HG02571 (cell line): ENCODE results near the gene MED20.
"Not testable (repeated sequence)": the region's sequence is repeated elsewhere in the genome, so short reads cannot be mapped to it uniquely, and the experiment has no call there.

Experiments
- ATAC-seq: cut with Tn5 transposase; IDR thresholded peaks from one replicate; pipeline ENCODE4 v1.9.1; 2021; ENCODE audit warnings: mild to moderate bottlenecking, moderate library complexity; ENCODE audit not compliant: unreplicated experiment

The MED20 gene

DNA sequence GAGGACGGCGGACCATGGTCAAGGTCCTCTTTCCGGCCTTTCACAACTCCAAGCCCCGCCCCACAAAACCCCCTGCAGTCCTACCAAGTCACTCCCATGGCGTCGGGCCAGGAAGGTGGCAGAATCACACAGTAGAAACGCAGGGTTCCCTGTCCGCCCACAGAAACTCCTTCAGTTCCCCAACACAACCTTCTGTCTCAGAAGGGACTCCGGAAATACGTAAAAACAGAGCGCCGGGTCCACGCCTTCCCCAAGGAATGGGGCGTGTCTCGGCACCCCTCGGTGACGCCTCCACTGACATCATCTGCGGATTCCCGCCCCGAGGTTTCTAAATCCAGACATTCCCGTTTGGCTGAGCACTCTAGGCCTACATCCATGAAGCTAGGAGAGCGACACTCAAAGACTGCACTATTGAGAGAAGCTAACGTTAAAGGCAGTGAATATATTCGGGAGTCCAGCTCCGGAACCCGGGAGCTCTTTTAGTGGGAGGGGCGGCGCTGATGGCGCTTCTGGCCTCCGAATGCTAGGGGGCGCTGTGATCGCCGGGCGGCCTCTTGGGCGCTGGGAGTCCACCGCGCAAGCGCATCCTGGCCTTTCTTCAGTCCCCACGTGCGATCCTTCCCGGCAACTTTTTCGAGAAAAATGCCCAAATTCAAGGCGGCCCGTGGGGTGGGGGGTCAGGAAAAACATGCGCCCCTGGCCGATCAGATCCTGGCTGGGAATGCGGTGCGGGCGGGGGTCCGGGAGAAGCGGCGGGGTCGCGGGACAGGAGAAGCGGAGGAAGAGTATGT is at the start of gene MED20, which contains the start of gene BYSL:
MED20 (minus strand) TSS at position 219 of the 791 bp plus-strand sequence; CDS start at position 98, 121 bp downstream.
BYSL (plus strand) TSS at position 579 of the 791 bp plus-strand sequence; CDS start at position 643, 64 bp downstream.
- peak; percentile 86 for ATAC-seq

GRCh38 chr6:41970436-41970846 is 49.5 kb upstream of the MED20 start:
- no peak for ATAC-seq

GRCh38 chr6:41967312-41968287 is 46.7 kb upstream of the MED20 start:
- no peak for ATAC-seq

DNA sequence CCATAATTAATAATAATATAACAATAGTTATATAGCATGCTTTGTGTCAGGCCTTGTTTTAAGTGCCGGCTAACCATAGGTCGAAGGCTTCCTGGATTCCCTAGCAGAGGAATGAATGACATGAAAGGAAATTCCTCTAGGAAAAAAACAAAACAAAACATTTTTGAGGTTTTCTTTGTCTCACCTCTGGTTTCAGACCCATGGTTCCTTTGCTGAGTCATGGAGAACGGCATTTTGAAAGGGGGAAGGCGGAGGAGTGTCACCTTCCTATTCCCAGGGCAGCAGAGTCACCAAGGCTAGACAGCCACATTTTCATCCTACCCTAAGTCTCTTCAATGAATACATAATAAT is 46.0 kb upstream of the MED20 start:
- no peak for ATAC-seq

- ATAC-seq = no peak
Measured at GRCh38 chr6:41966214-41966920, 45.4 kb upstream of the MED20 start.

- no peak for ATAC-seq
Measured at GRCh38 chr6:41965429-41966213, 44.7 kb upstream of the MED20 start.

DNA sequence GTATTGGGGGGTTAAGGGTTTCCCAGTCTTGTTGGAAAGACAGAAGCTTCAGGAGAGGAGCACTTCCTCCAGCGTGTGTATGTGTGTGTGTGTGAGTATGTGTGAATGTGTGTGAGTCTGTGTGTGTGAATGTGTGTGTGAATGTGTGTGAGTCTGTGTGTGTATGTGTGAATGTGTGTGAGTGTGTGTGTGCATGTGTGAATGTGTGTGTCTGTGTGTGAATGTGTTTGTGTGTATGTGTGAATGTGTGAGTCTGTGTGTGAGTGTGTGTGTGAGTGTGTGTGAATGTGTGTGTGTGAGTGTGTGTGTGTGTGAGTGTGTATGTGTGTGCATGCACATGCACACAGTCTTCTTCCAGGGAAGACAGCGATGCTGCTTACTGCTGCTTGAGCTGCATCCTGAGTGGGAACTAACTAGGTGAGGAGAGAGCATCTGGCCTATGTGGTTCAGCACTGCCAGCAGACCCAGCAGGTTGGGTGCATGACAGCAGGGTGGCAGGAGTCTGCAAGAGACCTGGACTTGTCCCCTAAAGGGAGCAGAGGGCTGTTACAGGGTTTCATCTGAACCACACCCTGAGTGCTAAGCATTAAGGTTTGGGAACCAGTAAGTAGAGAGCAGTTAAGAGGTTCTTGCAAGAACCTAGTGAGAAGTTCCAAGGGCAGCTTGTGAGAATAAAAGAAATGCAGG is 43.4 kb upstream of the MED20 start:
- ATAC-seq = no peak

DNA sequence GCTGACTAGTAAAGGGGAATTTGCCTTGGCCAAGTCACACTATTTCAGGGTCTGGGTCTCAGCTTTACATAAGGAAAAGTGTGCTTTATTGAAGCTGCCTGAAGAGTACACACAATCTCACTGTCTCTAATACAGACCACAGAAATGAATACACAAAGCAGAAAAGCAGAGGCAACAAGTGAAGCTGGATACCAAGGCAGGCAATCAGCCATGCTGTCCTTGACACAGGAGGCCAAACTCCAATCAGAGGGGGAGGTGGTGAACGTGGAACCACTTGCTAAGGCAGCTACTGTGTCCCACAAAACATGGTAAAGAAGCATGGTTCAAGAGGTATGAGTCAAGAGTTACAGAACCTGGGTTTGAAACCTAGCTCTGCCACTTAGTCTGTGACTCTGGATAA is 42.4 kb upstream of the MED20 start:
- ATAC-seq = no peak

GRCh38 chr6:41960028-41960427 is 39.1 kb upstream of the MED20 start:
- ATAC-seq = no peak

- ATAC-seq = no peak
Measured at GRCh38 chr6:41958022-41958856, 37.3 kb upstream of the MED20 start.

DNA sequence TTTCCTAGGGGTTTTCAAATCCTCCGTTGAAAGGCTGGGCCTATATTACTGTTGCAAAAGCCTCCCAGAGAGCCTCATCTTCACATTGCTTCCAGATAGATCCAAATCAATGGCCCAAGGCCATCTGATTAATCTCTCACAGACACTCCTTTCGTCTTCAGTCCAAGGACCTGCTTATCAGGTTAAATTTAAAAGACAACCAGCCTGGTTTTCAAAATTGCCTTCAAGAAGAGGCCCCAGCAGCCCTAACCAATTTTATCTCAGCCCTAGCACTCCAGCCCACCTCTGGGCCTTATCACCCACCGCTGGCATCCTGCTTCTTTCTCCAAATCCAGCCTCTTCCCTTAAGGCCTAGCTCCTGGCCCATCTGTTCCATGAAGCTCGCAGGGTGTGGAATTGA is 36.2 kb upstream of the MED20 start:
- no peak for ATAC-seq

GRCh38 chr6:41955412-41955811 is 34.5 kb upstream of the MED20 start:
- ATAC-seq = no peak

DNA sequence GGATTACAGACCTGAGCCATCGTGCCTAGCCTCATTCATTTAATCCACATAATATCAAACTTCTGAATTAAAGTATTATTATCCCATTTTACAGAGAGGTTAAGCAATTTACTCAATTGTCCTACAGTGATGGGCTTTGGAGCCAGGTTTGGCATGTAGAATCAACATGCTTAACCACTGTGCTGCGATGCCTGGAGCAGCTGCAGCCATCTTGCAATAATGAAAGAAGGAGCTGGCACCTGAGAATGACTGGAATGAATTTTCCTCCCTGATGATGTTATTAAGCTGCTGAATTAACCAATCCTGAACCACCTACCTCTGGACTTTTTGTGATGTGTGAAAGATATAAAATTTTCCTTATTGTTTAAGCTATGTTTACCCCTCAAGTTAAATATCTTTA is 33.7 kb upstream of the MED20 start:
- no peak for ATAC-seq

GRCh38 chr6:41947581-41948220 is 26.8 kb upstream of the MED20 start:
- no peak for ATAC-seq

- no peak for ATAC-seq
Measured at GRCh38 chr6:41943456-41943855, 22.5 kb upstream of the MED20 start.

- not testable (repeated sequence) for ATAC-seq
Measured at GRCh38 chr6:41942882-41943281, 21.9 kb upstream of the MED20 start.

- ATAC-seq = no peak
Measured at GRCh38 chr6:41942067-41942851, 21.3 kb upstream of the MED20 start.
